Measurements from ENCODE around the gene DHX8.
A peak's percentile ranks its signal among the peaks of the same experiment; 100 is the strongest.

DHX8 gene

DNA sequence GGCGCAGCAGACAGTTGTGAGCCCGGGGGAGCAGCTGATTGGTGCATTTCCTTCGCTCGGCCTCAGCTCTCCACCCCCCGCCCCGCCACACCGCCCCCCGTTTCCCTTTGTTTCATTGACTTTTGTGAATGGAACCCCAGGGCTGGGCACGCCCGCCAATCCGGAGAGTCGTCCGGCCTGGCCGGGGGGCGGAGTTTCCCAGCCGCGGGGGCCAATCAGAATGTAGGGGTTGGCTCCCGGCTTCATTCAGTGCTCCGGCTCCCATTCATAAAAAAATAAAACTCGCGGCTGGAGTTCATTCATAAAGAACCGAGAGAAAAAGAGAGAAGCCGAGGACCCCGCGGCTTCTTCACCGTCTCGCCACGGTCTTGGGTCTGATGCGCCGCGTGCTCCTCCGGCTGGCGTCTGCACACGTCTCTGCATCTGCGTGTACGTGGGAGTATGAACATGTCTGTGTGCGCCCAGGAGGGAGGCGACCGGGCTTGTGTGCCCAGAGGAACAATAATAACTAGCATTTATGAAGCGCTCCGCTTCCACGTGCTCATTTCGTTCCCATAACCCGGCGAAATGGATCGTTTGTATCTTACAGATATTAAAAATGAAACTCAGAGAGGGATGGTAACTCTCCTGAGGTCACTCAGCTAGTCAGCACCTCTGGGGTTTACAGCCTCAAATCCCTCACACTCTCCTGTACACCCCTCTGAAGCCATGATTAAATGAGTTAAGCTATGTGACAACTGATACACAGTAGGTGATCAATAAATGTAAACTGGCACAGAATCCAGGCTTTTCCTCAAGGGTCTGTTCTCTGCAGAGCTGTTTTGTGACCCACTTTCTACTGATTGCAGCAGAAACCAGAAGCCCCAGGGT is 62.8 kb downstream of the DHX8 start, which contains the start of gene ETV4:
ETV4 (minus strand) TSS at position 22 of the 870 bp plus-strand sequence. CDS start 723 bp downstream, outside the sequence.
- peak; percentile 95 for DNase-seq
- TF ChIP-seq, protein P1, sequence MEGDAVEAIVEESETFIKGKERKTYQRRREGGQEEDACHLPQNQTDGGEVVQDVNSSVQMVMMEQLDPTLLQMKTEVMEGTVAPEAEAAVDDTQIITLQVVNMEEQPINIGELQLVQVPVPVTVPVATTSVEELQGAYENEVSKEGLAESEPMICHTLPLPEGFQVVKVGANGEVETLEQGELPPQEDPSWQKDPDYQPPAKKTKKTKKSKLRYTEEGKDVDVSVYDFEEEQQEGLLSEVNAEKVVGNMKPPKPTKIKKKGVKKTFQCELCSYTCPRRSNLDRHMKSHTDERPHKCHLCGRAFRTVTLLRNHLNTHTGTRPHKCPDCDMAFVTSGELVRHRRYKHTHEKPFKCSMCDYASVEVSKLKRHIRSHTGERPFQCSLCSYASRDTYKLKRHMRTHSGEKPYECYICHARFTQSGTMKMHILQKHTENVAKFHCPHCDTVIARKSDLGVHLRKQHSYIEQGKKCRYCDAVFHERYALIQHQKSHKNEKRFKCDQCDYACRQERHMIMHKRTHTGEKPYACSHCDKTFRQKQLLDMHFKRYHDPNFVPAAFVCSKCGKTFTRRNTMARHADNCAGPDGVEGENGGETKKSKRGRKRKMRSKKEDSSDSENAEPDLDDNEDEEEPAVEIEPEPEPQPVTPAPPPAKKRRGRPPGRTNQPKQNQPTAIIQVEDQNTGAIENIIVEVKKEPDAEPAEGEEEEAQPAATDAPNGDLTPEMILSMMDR (IDR thresholded peaks at IDR 0.05; ENCODE audit: low read depth, low read length, missing control alignments): no peak
- peak within 1 kb of the TSS; percentile 74 for H3K27ac ChIP-seq
- H3K4me3 ChIP-seq (ENCODE audit: low read depth, low read length): peak within 1 kb of the TSS; percentile 69
- H3K27me3 ChIP-seq (replicated peaks): no peaks in the 10 kb centered on the region
- in situ Hi-C loops (cut with HindIII; ENCODE audit: low pct_ligation_motif_present, low sequenced_read_pairs): no loop called here
- H3K36me3 ChIP-seq (replicated peaks): no peaks in the 10 kb centered on the region

DNA sequence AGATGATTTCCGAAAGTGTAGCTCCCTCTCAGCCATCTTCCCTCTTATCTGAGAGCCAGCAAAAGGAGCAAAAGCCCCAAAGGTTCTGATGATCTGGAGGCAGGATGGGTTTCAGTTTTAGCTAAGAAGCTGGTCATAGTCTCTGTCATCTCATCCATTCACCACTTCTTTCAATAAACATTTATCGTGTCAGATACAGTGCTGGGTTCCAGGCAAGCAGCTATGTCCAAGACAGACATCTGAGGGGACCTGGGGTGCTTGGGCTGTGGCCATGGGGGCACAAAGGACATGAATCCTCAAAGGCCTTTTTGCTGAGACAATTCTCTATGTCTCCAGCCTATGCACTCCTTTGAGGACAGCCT is 63.4 kb downstream of the DHX8 start:
- TF ChIP-seq, protein P1 (IDR thresholded peaks at IDR 0.05; ENCODE audit: low read depth, low read length, missing control alignments): no peak
- H3K4me3 ChIP-seq (ENCODE audit: low read depth, low read length): no peak overlapping the region
- no peak overlapping the region for H3K27ac ChIP-seq
- no peaks in the 10 kb centered on the region for H3K36me3 ChIP-seq (replicated peaks)
- in situ Hi-C loops (cut with HindIII; ENCODE audit: low pct_ligation_motif_present, low sequenced_read_pairs): no loop called here
- H3K27me3 ChIP-seq (replicated peaks): no peaks in the 10 kb centered on the region
- DNase-seq: no peak

DNA sequence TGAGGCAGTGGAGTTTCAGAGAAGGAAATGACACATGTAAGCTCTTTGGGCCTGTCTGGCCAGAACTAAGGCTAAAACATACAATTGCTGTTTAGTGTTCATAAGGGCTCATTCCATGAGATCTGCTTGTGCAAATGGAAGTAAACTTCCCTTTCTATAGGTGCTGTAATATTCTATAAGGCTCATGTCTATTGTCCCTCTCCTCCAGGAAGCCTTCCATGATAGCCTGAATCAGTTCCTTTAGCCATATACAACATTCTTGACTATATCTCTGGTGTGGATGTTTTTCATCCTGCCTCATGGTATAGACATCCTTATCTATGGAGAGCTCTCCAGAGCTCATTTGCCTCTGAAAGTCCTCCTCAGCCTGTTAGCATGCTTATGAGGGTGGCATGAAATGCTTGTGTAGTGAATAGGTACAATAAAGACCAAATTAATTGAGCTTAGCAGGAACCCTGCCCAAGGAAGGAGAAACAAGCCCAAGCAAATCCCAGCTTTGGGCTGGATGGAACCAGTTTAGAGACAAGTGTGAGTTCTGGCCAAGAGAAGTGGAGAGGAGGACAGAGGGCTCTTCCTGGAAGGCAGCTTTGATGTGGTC is 64.0 kb downstream of the DHX8 start:
- Histone ChIP-seq H3K27ac (no peak overlapping the region), H3K27me3 (replicated peaks) (no peaks in the 10 kb centered on the region)

DNA sequence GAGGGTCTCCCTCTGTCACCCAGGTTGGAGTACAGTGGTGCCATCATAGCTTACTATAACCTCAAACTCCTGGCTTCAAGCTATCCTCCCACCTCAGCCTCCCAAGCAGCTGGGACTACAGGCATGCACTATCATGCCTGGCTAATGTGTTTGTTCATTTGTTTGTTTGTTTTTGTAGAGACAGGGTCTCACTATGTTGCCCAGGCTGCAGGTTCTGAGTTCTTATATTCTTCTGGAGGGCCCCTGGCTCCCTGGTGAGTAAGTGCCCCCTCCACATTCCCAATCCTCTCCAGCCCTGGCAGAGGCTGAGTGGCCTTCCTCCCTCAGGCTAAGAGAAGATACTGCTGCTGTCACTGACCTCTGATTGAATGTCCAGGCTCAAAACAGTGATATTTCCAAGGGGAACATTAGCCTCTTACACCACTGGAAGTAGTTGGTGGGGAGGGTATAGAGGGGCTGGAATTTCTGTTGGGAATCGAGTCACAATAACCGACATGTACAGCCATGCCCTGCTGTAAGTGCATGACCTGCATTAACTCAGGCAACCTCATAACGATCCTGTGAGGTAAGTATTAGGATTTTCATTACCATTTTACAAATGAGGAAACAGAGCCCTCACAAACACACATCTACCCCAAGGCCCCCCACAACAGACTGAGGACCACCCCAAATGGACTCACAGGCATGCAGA is 65.1 kb downstream of the DHX8 start:
- Histone ChIP-seq H3K27me3 (replicated peaks) (no peaks in the 10 kb centered on the region), H3K4me3 (ENCODE audit: low read depth, low read length) (no peak overlapping the region), H3K27ac (no peak overlapping the region), H3K36me3 (replicated peaks) (no peaks in the 10 kb centered on the region)
- in situ Hi-C loops (cut with HindIII; ENCODE audit: low pct_ligation_motif_present, low sequenced_read_pairs): no loop called here
- TF ChIP-seq, protein P1 (IDR thresholded peaks at IDR 0.05; ENCODE audit: low read depth, low read length, missing control alignments): no peak
- no peak for DNase-seq

More for the DNA sequence above, 64.0 kb downstream of the DHX8 start:
- in situ Hi-C loops (cut with HindIII; ENCODE audit: low pct_ligation_motif_present, low sequenced_read_pairs): no loop called here
- no peak for DNase-seq
- Histone ChIP-seq H3K4me3 (ENCODE audit: low read depth, low read length) (no peak overlapping the region), H3K36me3 (replicated peaks) (no peaks in the 10 kb centered on the region)
- TF ChIP-seq, protein P1 (IDR thresholded peaks at IDR 0.05; ENCODE audit: low read depth, low read length, missing control alignments): no peak

DNA sequence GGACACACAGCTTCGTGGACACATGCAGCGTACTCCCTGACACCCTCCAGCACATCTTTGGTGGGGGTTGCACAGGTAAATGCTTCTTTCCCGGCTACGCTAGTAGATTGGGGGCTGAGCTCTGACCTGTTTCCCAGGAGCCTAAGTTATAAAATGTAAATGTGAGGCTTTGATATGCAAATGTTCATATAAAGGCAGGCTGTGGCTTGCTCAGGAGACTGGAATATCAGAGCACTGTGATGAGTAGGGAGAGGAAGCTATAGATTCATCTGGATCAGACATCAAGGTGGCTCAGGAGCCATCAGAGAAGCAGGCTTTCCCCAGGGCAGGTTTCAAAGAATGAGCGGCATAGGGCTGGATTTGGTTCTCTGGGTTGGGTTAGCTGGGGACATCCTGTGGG is 65.7 kb downstream of the DHX8 start:
- no peak overlapping the region for H3K27ac ChIP-seq
- no peak for DNase-seq
- in situ Hi-C loops (cut with HindIII; ENCODE audit: low pct_ligation_motif_present, low sequenced_read_pairs): no loop called here
- TF ChIP-seq, protein P1 (IDR thresholded peaks at IDR 0.05; ENCODE audit: low read depth, low read length, missing control alignments): no peak
- no peaks in the 10 kb centered on the region for H3K27me3 ChIP-seq (replicated peaks)
- no peaks in the 10 kb centered on the region for H3K36me3 ChIP-seq (replicated peaks)
- H3K4me3 ChIP-seq (ENCODE audit: low read depth, low read length): no peak overlapping the region
